Right atrium auricular region (tissue), 2 donors: Measurements from ENCODE around the gene PRPF40A. TPM values are rescaled to one million over a fixed set of nuclear protein-coding genes. Genes with fewer than 3 reads are reported as not detected.

ENCODE experiments used
- DNase-seq: peaks from one replicate; pipeline ENCODE4 v3.0.0-alpha.2; 2019; ENCODE audit warnings: low spot score
- H3K27ac ChIP-seq, 2 donors: fragments of 200-600 bp; sonication (generic); 1 replicate in 1 of 2; 2 replicates in 1 of 2; pipeline ENCODE4 v1.5.1; 2016 to 2019
- H3K27me3 ChIP-seq, 2 donors: fragments of 200-600 bp; sonication (generic); one replicate each; pipeline versions ENCODE4 v1.5.1 to v1.6.0; 2017 to 2019
- H3K36me3 ChIP-seq: fragments of 200-600 bp; sonication (generic); one replicate; pipeline ENCODE4 v1.5.1; 2016
- H3K4me1 ChIP-seq, 2 donors: fragments of 200-600 bp; sonication (generic); one replicate each; pipeline versions ENCODE4 v1.5.1 to v1.6.0; 2017 to 2019
- H3K4me3 ChIP-seq, 2 donors: fragments of 200-600 bp; sonication (generic); 1 replicate in 1 of 2; 2 replicates in 1 of 2; pipeline ENCODE4 v1.5.1; 2017 to 2019; ENCODE audit warnings: mild to moderate bottlenecking in 1 of 2, moderate library complexity in 1 of 2
- H3K9me3 ChIP-seq, 2 donors: fragments of 200-600 bp; sonication (generic); one replicate each; pipeline ENCODE4 v1.5.1; 2019
- CTCF ChIP-seq, 2 donors: fragments of 200-600 bp; sonication (generic); IDR thresholded peaks; one replicate each; pipeline ENCODE4 v1.5.1; 2019; ENCODE audit warnings: antibody characterized with exemption in 2 of 2
- total RNA-seq, 2 donors: library from RNA; depleted of rRNA; stranded (reverse); fragments of >200 nt; gene quantifications; one replicate each; pipeline ENCODE4 v1.1.0, GENCODE V29; 2016

Gene PRPF40A
- total RNA-seq, 2 donors from 2014 or later = 31.2 to 44.6 TPM

GRCh38 chr2:152674334-152674733, 42.9 kb downstream of the PRPF40A start:
- H3K36me3 ChIP-seq = peaks cover 61% of the 10 kb centered on the region

GRCh38 chr2:152664725-152665124, 52.5 kb downstream of the PRPF40A start:
- no peak for DNase-seq
- no peaks in the 10 kb centered on the region for H3K27me3 ChIP-seq

More at GRCh38 chr2:152674334-152674733, 42.9 kb downstream of the PRPF40A start:
- Histone ChIP-seq H3K4me3 (no peak overlapping the region), H3K9me3 (no peaks in the 10 kb centered on the region), H3K4me1 (no peaks in the 10 kb centered on the region), H3K27ac (no peak overlapping the region), H3K27me3 (no peaks in the 10 kb centered on the region)
- no peak for DNase-seq
- TF ChIP-seq CTCF (IDR thresholded peaks at IDR 0.05) = no peak

GRCh38 chr2:152661076-152661475, 56.2 kb downstream of the PRPF40A start:
- peaks cover 91% of the 10 kb centered on the region for H3K36me3 ChIP-seq
- no peak overlapping the region for H3K4me3 ChIP-seq
- no peaks in the 10 kb centered on the region for H3K4me1 ChIP-seq
- H3K9me3 ChIP-seq = no peaks in the 10 kb centered on the region
- no peaks in the 10 kb centered on the region for H3K27me3 ChIP-seq
- H3K27ac ChIP-seq = no peak overlapping the region
- no peak for DNase-seq
- no peak for TF ChIP-seq CTCF (IDR thresholded peaks at IDR 0.05)

More at GRCh38 chr2:152664725-152665124, 52.5 kb downstream of the PRPF40A start:
- Histone ChIP-seq H3K36me3 (peaks cover 90% of the 10 kb centered on the region), H3K27ac (no peak overlapping the region), H3K4me1 (no peaks in the 10 kb centered on the region), H3K4me3 (no peak overlapping the region), H3K9me3 (no peaks in the 10 kb centered on the region)
- no peak for TF ChIP-seq CTCF (IDR thresholded peaks at IDR 0.05)

- Histone ChIP-seq H3K27ac (no peak overlapping the region), H3K9me3 (no peaks in the 10 kb centered on the region), H3K27me3 (no peaks in the 10 kb centered on the region), H3K4me3 (no peak overlapping the region), H3K36me3 (peaks cover 70% of the 10 kb centered on the region), H3K4me1 (no peaks in the 10 kb centered on the region)
- DNase-seq = no peak
- TF ChIP-seq CTCF (IDR thresholded peaks at IDR 0.05) = no peak
These were observed 59.0 kb downstream of the PRPF40A start for GRCh38 chr2:152658221-152658620.

- no peak for TF ChIP-seq CTCF (IDR thresholded peaks at IDR 0.05)
- no peaks in the 10 kb centered on the region for H3K9me3 ChIP-seq
- H3K4me3 ChIP-seq = no peak overlapping the region
- H3K27me3 ChIP-seq = no peaks in the 10 kb centered on the region
- H3K4me1 ChIP-seq = no peaks in the 10 kb centered on the region
- peaks cover 58% of the 10 kb centered on the region for H3K36me3 ChIP-seq
- no peak overlapping the region for H3K27ac ChIP-seq
- no peak for DNase-seq
These were observed 60.2 kb downstream of the PRPF40A start for GRCh38 chr2:152657043-152657442.

- H3K36me3 ChIP-seq = peaks cover 46% of the 10 kb centered on the region
- DNase-seq = no peak
- no peak for TF ChIP-seq CTCF (IDR thresholded peaks at IDR 0.05)
- H3K27me3 ChIP-seq = no peaks in the 10 kb centered on the region
- no peak overlapping the region for H3K4me3 ChIP-seq
- H3K4me1 ChIP-seq = no peaks in the 10 kb centered on the region
- H3K9me3 ChIP-seq = no peaks in the 10 kb centered on the region
- H3K27ac ChIP-seq = no peak overlapping the region
These were observed 61.4 kb downstream of the PRPF40A start for GRCh38 chr2:152655880-152656279.
